Esophagus muscularis mucosa (tissue), 4 donors: Measurements from ENCODE around the gene GRPEL2.

ENCODE experiments used
- EP300 ChIP-seq: sonication (generic); formaldehyde crosslinking; IDR thresholded peaks from one replicate; pipeline ENCODE4 v1.6.1; 2017; ENCODE audit warnings: antibody characterized with exemption
- POLR2A ChIP-seq: fragments of 450-650 bp; IDR thresholded peaks from one replicate; pipeline ENCODE4 v1.6.1; 2017; ENCODE audit warnings: antibody characterized with exemption, moderate library complexity, mild to moderate bottlenecking, low read depth
- TF ChIP-seq, protein P1 (sequence below), 3 experiments: fragments of 200-600 bp in 2 of 3; fragments of 450-650 bp in 1 of 3; sonication (generic) in 2 of 3; IDR thresholded peaks; one replicate each; pipeline ENCODE4 v1.5.1; 2017 to 2019; ENCODE audit warnings: antibody characterized with exemption in 3 of 3, mild to moderate bottlenecking in 2 of 3, moderate library complexity in 1 of 3

- TF ChIP-seq, protein P1, sequence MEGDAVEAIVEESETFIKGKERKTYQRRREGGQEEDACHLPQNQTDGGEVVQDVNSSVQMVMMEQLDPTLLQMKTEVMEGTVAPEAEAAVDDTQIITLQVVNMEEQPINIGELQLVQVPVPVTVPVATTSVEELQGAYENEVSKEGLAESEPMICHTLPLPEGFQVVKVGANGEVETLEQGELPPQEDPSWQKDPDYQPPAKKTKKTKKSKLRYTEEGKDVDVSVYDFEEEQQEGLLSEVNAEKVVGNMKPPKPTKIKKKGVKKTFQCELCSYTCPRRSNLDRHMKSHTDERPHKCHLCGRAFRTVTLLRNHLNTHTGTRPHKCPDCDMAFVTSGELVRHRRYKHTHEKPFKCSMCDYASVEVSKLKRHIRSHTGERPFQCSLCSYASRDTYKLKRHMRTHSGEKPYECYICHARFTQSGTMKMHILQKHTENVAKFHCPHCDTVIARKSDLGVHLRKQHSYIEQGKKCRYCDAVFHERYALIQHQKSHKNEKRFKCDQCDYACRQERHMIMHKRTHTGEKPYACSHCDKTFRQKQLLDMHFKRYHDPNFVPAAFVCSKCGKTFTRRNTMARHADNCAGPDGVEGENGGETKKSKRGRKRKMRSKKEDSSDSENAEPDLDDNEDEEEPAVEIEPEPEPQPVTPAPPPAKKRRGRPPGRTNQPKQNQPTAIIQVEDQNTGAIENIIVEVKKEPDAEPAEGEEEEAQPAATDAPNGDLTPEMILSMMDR (IDR thresholded peaks at IDR 0.05) = no peak
- TF ChIP-seq POLR2A (no peak), EP300 (no peak)
Observed at GRCh38 chr5:149362541-149362940, 17.2 kb downstream of the GRPEL2 start.
